ENCODE results near the gene DNAJC4. TPM values are rescaled to one million over a fixed set of nuclear protein-coding genes. Genes with fewer than 3 reads are reported as not detected.
A peak's percentile ranks its signal among the peaks of the same experiment; 100 is the strongest.

DNAJC4 gene, protein sequence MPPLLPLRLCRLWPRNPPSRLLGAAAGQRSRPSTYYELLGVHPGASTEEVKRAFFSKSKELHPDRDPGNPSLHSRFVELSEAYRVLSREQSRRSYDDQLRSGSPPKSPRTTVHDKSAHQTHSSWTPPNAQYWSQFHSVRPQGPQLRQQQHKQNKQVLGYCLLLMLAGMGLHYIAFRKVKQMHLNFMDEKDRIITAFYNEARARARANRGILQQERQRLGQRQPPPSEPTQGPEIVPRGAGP
- total RNA-seq: 35.4 and 39.1 TPM in 2 replicates
- long read RNA-seq, partial matches to known transcripts: 5 of 8 reads
- long read RNA-seq, other reads (novel, unspliced or antisense): 3 of 8 reads

DNA sequence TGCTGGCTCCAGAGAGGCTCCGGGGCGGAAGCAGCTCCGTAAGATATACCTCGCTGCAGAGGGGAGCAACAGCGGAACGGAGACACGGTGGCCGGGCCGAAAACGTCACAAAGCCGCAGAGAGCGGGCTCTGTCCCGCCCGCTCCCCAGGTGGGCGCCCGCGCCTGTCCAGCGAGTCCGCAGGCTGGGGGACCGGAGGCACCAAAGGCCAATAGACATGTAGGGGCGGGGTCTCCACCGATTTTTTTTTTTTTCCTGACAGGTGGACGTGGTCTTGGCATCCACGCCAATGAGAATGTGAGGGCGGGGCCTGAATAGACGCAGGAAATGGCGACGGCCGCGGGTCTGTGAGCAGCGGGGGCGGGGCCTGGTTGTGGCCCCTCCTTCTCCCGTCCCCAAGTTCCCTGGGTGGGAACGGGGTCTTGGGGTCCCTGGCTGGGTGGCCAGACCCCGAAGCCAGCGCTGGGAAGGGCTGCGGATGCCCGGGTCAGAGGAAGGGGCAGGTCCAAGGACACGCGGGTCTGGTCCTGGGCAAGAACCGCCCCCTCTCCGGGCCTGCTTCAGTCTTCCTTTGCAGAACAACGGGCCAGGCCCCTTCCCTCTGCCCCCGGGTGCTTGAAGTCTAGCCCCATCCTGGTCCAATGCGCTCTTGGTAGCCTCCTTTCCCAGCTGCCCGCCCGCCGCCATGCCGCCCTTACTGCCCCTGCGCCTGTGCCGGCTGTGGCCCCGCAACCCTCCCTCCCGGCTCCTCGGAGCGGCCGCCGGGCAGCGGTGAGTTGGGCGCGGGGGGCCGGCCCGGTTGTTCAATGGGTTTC, at the start of gene DNAJC4:
Gene DNAJC4, plus strand, starts transcription at position 378 of the 814 bp plus-strand sequence. Its CDS starts 307 bp downstream, at position 685.
- Mint-ChIP-seq H3K9me3 (ENCODE audit: low read depth) (no peaks in the 10 kb centered on the region), H3K27me3 (no peaks in the 10 kb centered on the region), H3K4me3 (ENCODE audit: low read depth) (peak within 1 kb of the TSS; percentile 78), H3K36me3 (ENCODE audit: insufficient read depth) (no peaks in the 10 kb centered on the region), H3K4me1 (ENCODE audit: low read depth) (peaks cover 17% of the 10 kb centered on the region), H3K27ac (peak within 1 kb of the TSS; percentile 93)
- TF ChIP-seq, protein P1, sequence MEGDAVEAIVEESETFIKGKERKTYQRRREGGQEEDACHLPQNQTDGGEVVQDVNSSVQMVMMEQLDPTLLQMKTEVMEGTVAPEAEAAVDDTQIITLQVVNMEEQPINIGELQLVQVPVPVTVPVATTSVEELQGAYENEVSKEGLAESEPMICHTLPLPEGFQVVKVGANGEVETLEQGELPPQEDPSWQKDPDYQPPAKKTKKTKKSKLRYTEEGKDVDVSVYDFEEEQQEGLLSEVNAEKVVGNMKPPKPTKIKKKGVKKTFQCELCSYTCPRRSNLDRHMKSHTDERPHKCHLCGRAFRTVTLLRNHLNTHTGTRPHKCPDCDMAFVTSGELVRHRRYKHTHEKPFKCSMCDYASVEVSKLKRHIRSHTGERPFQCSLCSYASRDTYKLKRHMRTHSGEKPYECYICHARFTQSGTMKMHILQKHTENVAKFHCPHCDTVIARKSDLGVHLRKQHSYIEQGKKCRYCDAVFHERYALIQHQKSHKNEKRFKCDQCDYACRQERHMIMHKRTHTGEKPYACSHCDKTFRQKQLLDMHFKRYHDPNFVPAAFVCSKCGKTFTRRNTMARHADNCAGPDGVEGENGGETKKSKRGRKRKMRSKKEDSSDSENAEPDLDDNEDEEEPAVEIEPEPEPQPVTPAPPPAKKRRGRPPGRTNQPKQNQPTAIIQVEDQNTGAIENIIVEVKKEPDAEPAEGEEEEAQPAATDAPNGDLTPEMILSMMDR (IDR thresholded peaks at IDR 0.05; ENCODE audit: unreplicated experiment): no peak
- peak; percentile 80 for DNase-seq (ENCODE audit: low spot score, unreplicated experiment)

DNA sequence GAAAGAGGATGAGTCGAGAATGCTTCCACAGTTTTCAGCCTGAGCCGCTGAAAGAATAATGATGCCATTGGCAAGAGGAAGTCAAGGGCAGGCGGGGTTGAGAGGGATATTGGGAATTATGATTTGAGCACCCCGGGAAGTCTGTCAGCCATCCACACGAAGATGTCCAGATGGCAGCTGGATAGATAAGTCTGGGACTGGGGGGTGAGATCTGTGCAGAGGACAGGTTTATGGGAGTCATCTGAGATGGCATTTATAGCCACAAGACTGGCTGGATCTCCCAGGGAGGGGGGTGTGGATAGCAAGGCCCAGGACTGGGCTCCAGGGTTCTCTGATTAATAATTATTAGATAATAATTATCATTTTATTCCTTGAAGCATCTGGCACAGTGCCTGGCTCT, 49.5 kb upstream of the DNAJC4 start:
- Mint-ChIP-seq H3K27me3 (no peaks in the 10 kb centered on the region), H3K27ac (no peak overlapping the region), H3K9me3 (ENCODE audit: low read depth) (no peaks in the 10 kb centered on the region), H3K4me3 (ENCODE audit: low read depth) (no peak overlapping the region), H3K36me3 (ENCODE audit: insufficient read depth) (no peaks in the 10 kb centered on the region), H3K4me1 (ENCODE audit: low read depth) (peaks cover 12% of the 10 kb centered on the region)
- DNase-seq (ENCODE audit: low spot score, unreplicated experiment): no peak
- TF ChIP-seq, protein P1 (IDR thresholded peaks at IDR 0.05; ENCODE audit: unreplicated experiment): no peak

DNA sequence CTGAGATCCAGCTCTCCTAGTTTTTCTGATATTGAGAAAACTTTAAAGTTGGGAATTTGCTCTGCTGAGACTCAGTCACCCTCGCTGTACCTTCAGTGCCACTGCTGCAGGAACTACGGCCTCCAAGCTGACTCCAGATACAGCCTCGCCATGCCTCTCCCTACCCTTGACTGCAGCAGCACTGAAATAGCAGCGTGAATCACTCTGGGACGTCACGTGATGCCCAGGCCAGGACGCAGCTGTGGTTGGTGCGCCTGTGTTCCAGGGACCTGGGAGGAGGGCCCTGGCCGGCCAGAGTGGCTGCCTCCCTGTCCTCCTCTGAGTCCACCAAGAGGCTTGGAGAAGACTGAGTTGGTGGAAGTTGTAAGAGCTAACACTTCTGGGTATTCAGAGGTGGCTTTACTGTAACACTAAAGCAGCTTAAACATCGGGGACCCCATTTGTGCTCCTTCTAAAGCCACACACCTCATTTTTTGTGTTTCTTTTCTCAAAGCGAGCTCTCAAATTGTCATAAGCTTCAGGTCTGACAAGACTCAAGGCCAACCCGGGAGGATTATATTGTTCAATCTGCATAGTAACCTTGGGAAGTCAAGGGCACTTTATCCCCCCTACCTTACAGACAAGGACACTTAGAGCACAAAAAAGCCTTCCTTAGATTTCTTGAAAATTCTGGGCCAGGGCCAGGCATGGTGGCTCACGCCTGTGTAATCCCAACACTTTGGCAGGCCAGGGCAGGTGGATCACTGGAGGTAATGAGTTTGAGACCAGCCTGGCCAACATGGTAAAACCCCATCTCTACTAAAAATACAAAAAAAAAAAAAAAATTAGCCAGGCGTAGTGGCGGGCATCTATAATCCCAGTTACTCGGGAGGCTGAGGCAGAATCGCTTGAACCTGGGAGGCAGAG, 48.6 kb upstream of the DNAJC4 start:
- peaks cover 14% of the 10 kb centered on the region for H3K4me1 Mint-ChIP-seq (ENCODE audit: low read depth)
- no peak overlapping the region for H3K4me3 Mint-ChIP-seq (ENCODE audit: low read depth)
- H3K9me3 Mint-ChIP-seq (ENCODE audit: low read depth): no peaks in the 10 kb centered on the region
- H3K36me3 Mint-ChIP-seq (ENCODE audit: insufficient read depth): no peaks in the 10 kb centered on the region
- peak; percentile 40 for DNase-seq (ENCODE audit: low spot score, unreplicated experiment)
- H3K27me3 Mint-ChIP-seq: no peaks in the 10 kb centered on the region
- TF ChIP-seq, protein P1 (IDR thresholded peaks at IDR 0.05; ENCODE audit: unreplicated experiment): no peak
- peak overlapping the region; percentile 74 for H3K27ac Mint-ChIP-seq

DNA sequence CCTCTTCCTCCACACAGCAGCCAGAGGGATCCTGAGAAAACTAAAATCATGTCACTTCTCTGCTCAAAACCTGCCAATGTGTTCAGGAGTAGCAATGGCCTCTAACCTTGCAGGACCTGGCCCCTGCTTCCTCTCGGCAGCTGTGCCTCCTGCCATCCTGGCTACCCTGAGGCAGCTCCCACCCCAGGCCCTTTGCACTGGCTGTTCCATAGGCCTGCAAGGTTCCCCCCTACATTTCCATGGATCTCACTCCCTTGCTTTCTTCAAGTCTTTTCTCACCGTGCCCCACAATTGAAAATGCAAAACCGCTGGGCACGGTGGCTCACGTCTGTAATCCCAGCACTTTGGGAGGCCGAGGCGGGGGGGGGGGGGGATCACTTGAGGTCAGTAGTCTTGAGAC, 46.5 kb upstream of the DNAJC4 start:
- no peak for DNase-seq (ENCODE audit: low spot score, unreplicated experiment)
- Mint-ChIP-seq H3K27ac (no peak overlapping the region), H3K4me3 (ENCODE audit: low read depth) (no peak overlapping the region), H3K9me3 (ENCODE audit: low read depth) (no peaks in the 10 kb centered on the region), H3K4me1 (ENCODE audit: low read depth) (peaks cover 16% of the 10 kb centered on the region), H3K27me3 (no peaks in the 10 kb centered on the region), H3K36me3 (ENCODE audit: insufficient read depth) (no peaks in the 10 kb centered on the region)
- TF ChIP-seq, protein P1 (IDR thresholded peaks at IDR 0.05; ENCODE audit: unreplicated experiment): no peak

Measured in progenitor cell of endocrine pancreas (in vitro differentiated cells).